Measurements from ENCODE around the gene SLC7A9.

SLC7A9 gene

GRCh38 chr19:32869369-32869965 lies at the start of gene SLC7A9:
Gene SLC7A9 (minus strand): TSS chr19:32869767. CDS start chr19:32868534, 1,233 bp downstream.
- DNase-seq (ENCODE audit: low read depth, low spot score) = no peak

DNA sequence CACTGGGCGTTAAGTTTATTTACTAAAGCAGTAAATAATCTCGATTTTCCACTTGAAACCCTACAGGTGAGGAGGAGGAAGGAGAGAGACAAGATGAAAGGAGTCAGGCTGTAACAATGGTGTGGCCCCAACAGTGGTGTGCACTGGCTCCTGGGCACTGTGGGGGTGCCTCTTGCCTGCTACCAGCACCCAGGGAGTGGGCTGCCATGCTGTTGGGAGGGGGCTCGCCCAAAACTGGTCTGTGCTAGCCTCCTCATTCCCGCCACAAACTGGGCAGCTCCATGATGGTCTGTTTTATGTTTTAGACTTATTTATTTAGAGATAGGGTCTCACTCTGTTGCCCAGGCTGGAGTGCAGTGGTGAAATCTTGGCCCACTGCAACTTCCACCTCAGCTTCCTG lies 49.8 kb upstream of the SLC7A9 start:
- DNase-seq (ENCODE audit: low read depth, low spot score) = no peak

GRCh38 chr19:32917616-32917996 lies 48.0 kb upstream of the SLC7A9 start:
- DNase-seq (ENCODE audit: low read depth, low spot score) = no peak

DNA sequence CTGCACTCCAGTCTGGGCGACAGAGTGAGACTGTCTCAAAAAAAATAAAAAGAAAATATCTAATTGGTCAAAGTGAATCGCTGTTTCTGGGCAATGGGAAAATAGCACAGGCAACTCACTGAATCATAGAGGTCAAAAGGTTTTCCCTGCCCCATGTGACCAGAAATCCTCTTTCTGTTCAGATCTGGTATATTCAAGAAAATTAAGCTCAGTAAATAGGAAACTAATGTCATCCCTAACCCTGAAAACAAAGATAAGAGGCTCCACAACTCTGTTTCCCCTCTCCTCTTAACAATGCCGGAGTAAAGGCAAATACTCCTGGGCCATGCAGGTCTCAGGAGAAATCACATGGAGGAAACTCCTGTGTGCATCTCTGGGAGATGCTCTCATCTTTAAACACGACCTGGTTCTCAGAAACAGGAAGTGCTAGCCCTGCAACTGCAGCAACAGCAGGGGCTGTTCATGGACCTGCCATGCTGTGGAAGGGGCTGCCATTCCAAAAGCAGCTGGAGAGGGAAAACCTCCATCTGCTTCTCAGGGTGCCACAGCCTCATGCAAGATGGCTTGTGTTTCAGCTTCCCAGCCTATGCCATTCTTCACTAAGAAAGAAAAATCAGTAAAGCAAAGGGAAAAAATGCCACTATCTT lies 47.5 kb upstream of the SLC7A9 start:
- DNase-seq (ENCODE audit: low read depth, low spot score) = no peak

DNA sequence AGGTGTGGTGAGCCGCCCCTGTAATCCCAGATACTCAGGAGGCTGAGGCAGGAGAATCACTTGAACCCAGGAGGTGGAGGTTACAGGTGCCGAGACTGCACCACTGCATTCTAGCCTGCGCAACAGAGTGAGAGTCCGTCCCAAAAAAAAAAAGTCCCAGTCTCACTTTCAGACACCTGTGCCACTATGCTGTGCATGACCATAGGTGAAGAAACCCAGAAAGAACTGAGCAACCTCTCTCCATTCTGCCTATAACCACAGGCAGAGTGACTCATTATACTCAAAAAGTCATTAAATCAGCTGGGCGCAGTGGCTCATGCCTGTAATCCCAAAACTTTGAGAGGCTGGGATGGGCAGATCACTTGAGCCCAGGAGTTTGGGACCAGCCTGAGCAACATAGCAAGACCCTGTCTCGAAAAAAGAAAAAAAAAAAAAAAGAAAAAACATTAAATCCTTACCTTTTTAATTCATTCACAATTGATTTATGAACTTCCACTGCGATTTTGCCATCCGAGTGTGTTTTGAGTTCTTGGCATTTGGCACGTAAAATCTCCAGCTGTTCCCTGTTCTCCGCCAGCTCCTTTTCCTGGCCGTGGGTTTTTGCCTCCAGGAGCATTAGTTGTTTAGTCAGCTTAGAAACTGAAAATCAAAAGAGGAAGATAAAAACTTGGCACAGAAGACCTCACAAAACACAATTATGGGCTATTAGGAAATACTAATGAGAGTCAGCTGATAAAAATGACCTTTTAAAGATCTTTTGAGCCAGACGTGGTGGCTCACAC lies 45.5 kb upstream of the SLC7A9 start:
- no peak for DNase-seq (ENCODE audit: low read depth, low spot score)

DNA sequence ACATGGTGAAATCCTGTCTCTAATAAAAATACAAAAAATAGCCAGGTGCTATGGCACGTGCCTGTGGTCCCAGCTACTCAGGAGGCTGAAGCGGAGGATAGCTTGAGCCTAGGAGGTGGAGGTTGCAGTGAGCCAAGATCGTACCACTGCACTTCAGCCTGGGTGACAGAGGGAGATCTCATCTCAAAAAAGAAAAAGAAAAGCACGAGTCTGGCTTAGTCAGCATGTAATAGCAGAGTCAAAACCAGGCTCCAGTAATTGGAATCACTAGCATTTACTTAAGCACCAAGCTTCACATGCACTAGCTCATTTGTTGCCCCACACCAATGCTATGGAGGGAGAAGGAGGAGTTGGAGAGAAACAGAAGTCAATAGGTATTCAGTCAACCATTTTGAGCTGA lies 41.9 kb upstream of the SLC7A9 start:
- DNase-seq (ENCODE audit: low read depth, low spot score) = no peak

DNA sequence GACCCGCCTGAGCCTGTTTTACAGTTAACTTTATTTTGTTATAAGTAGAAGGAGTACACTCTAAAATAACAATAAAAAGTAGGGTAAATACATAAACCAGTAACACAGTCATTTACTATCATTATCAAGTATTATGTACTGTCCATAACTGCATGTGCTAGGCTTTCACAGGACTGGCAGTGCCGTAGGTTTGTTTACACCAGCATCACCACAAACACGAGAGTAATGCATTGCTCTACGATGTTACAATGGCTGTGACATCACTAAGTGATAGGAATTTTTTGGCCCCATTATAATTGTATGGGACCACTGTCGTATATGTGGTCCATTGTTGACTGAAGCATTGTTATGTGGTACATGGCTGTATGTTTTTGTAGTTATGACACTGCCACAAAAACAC lies 41.3 kb upstream of the SLC7A9 start:
- no peak for DNase-seq (ENCODE audit: low read depth, low spot score)

- DNase-seq (ENCODE audit: low read depth, low spot score) = no peak
Observed at GRCh38 chr19:32910094-32910493, 40.5 kb upstream of the SLC7A9 start.

DNA sequence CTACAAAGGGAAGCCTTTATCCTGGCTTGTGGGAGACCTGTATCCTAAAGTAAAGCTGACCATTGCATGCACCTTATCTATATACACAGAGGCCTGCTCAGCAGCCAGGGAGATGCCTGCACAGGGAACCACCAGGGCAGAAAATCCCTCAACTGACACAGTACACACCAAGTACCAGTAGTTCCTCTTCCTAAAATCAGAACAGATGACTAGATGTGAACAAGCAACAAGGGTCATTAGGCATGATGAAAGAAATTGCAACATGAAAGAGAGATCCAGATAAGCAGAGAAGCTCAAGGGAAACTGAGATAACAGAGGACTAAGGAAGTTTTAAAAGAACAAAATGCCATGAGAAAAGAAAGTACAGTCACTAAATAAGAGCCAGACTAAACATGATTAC lies 39.7 kb upstream of the SLC7A9 start:
- DNase-seq (ENCODE audit: low read depth, low spot score) = no peak

DNA sequence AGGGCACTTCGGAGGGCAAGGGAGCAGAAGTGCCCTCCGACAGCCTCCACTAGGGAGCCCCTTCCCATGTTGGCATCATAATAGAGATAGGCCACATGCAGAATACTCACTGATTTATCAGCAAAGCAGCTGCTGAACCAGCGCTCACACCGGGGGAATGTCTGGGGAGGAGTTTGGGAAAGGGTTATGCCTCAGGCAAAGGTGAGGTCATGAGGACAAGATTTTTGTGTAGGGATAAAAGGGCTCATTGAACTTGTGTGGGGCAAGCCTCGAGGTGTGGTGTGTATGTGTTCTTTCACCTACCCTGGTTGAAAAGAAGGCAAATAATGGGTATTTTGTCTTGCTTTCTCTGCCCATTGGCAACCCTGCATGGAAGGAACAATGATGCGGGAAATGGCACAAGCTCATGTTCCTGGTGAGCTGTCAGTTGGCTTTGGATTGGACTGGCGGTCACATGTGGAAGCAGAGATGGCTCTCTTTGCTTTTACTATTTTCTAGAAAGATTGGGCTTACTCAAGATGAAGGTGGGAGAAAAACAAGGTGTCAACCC lies 39.1 kb upstream of the SLC7A9 start:
- no peak for DNase-seq (ENCODE audit: low read depth, low spot score)

GRCh38 chr19:32902448-32902847 lies 32.9 kb upstream of the SLC7A9 start:
- no peak for DNase-seq (ENCODE audit: low read depth, low spot score)

DNA sequence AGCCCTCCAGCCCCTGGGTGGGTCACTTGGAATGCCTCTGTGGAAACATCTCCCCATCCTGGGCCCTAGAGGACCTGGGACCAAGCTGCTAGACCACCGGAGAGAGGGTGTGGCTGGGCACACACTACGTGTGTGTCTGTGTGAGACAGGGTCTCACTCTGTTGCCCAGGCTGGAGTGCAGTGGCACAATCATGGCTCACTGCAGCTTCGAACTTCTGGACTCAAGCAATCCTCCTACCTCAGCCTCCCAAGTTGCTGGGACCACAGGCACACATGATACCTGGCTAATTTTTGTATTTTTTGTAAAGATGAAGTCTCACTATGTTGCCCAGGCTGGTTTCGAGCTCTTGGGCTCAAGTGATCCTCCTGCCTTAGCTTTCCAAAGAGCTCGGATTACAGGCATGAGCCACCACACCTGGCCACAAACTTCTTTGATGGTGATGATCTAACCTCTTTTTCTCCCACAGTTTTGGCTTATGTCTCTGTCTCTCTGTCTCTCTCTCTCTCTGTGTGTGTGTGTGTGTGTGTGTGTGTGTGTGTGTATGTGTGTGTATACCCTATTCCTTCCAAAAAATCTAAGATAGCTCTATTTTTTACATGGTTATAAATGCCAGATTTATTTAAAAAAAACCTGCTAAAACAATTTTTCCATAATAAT lies 32.1 kb upstream of the SLC7A9 start:
- DNase-seq (ENCODE audit: low read depth, low spot score) = no peak

GRCh38 chr19:32896516-32897214 lies 27.1 kb upstream of the SLC7A9 start:
- DNase-seq (ENCODE audit: low read depth, low spot score) = no peak

GRCh38 chr19:32895384-32895783 lies 25.8 kb upstream of the SLC7A9 start:
- no peak for DNase-seq (ENCODE audit: low read depth, low spot score)

DNA sequence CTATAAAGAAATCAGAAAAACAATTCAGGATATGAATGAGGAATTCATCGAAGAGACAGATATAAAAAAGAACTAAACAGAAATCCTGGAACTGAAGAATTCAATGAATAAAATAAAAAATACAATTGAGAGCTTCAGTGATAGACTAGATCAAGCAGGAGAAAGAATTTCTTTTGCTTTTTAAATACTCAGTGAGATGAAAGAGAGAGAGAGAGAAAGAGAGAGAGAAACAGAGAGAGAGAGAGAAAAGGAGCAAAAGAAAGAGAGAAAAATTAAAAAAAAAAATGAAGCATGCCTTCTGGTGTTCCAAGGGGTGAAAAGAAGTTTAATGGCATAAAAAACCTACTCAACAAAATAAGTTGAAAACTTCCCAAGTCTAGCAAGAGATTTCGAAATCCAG lies 22.0 kb upstream of the SLC7A9 start:
- no peak for DNase-seq (ENCODE audit: low read depth, low spot score)

DNA sequence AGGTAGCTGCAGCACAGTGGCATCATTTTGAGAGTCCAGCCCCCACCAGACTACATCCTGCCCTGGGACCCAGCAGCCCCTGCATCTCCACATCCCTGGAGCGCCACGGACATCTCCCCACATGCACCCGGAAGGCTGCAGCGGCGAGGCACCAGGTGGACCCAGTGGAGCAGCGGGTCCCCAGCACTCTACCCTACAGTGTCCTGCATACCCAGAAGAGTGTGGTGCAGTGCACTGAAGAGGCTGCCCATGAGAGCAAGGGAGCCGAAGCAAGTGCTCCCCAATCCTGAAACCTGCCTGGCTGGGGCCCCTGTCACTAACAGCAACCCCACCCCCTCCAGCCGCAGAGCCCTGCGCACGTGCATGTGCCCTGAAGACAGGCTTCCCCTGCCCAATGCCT lies 21.3 kb upstream of the SLC7A9 start:
- DNase-seq (ENCODE audit: low read depth, low spot score) = no peak

DNA sequence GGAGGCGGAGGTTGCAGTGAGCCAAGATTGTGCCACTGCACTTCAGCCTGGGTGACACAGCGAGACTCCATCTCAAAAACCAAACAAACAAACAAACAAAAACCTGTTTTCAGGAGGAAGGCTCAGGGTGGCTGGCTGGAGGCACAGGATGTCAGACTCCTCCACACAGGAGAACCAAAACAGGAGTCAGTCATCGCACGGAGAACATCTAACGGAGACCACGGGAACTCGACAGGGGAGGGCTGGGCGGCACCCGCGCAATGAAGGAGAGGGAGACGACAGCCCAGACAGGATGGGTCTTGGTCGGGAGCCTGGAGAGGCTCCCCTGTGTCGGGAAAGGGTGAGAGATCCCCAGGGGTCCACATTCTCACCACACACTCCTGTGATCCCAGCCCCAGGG lies 20.8 kb upstream of the SLC7A9 start:
- no peak for DNase-seq (ENCODE audit: low read depth, low spot score)

- no peak for DNase-seq (ENCODE audit: low read depth, low spot score)
Observed at GRCh38 chr19:32889137-32889934, 19.8 kb upstream of the SLC7A9 start.

DNA sequence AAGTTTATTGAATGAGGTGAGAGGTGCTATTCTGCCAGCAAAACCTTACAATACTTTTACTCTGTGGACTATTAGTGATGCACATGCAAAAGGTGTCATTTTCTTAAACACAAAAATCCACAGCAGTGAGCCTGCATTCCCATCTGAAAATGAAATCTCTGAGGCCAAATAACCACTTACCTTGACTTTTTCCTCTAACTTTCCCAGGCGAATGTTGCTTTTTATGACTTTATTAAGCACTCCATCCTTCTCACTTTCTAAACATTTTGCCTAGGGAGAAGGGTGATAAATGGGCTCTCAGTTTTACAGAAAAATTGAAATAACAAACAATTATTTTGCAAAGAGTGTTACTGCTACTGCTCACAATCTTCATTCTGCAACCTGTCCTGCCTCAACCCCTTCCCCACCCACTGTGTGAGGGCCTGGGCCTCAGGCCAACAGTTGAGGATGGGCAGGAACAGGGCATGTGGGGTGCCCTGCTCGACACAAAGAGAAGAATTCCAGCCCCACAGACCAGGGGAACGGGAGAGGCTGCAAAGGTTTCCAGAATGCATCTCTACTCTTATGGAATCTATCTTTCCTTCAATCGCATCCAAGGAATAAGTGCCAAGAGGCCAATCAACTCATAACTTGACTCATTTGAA lies 18.1 kb upstream of the SLC7A9 start:
- DNase-seq (ENCODE audit: low read depth, low spot score) = no peak

DNA sequence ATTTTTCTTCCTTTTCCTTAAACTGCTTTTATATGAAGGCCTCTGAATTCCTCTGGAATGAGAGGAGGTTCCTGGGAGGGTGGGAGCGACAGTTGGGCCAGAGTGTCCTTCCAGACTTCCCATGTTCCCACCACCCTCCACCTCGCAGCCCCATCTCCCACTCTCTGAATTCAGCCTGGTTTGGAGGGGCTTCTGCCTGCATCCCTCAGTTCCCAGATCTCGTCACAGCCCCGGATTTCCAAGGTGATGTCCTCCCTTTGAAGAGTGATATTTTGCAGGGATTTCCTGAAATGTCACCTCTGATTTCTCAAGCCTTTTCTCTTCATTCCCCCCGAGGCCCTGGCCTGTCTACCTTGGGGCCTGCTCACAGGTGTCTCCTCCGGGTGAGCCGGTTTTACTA lies 16.7 kb upstream of the SLC7A9 start:
- DNase-seq (ENCODE audit: low read depth, low spot score) = no peak

Data from activated CD4-positive, CD25-positive, alpha-beta regulatory T cell treated with anti-CD3 and anti-CD28 coated beads, Interleukin-2, amount 50 U/mL, for 16 hours (primary cell).